GM23338 (cell line): ENCODE data around the gene HSPB3. TPM values are rescaled to one million over a fixed set of nuclear protein-coding genes. Genes with fewer than 3 reads are reported as not detected.

Experiments
- ATAC-seq: fragments of 200-7000 bp; cut with Tn5 transposase; 3 replicates; pipeline ENCODE4 v1.9.1; 2020
- DNase-seq: peaks from one replicate; pipeline ENCODE4 v3.0.0-alpha.2; 2015; ENCODE audit warnings: low spot score
- H2AFZ ChIP-seq: fragments of 200-600 bp; sonication (generic); 2 replicates; pipeline ENCODE4 v1.8.0; 2016; ENCODE audit warnings: antibody characterized with exemption, mild to moderate bottlenecking, moderate library complexity
- H3F3A ChIP-seq: fragments of 200-600 bp; sonication (generic); replicated peaks from 2 replicates; pipeline ENCODE4 v1.8.0; 2017; ENCODE audit warnings: antibody characterized with exemption, mixed run types, low read depth
- H3K27ac ChIP-seq: fragments of 200-600 bp; sonication (generic); 2 replicates; pipeline ENCODE4 v1.6.1; 2016; ENCODE audit warnings: low read depth
- H3K27me3 ChIP-seq: fragments of 200-600 bp; sonication (generic); 2 replicates; pipeline ENCODE4 v1.8.0; 2016; ENCODE audit warnings: mild to moderate bottlenecking, mixed run types, moderate library complexity; ENCODE audit not compliant: insufficient read depth
- H3K36me3 ChIP-seq: fragments of 200-600 bp; sonication (generic); 2 replicates; pipeline ENCODE4 v1.8.0; 2016; ENCODE audit warnings: mild to moderate bottlenecking; ENCODE audit not compliant: insufficient read depth
- H3K4me1 ChIP-seq: fragments of 200-600 bp; sonication (generic); 2 replicates; pipeline ENCODE4 v1.8.0; 2016; ENCODE audit warnings: mild to moderate bottlenecking, moderate library complexity; ENCODE audit not compliant: insufficient read depth
- H3K4me2 ChIP-seq: fragments of 200-600 bp; sonication (generic); 2 replicates; pipeline ENCODE4 v1.7.1; 2017; ENCODE audit warnings: mixed run types
- H3K4me3 ChIP-seq: fragments of 200-600 bp; sonication (generic); 2 replicates; pipeline ENCODE4 v1.6.1; 2016; ENCODE audit warnings: mixed run types
- H3K79me2 ChIP-seq: fragments of 200-600 bp; sonication (generic); replicated peaks from 2 replicates; pipeline ENCODE4 v1.8.0; 2017; ENCODE audit warnings: mild to moderate bottlenecking; ENCODE audit not compliant: insufficient read depth
- H3K9me2 ChIP-seq: fragments of 200-600 bp; sonication (generic); 2 replicates; pipeline ENCODE4 v1.8.0; 2017; ENCODE audit not compliant: insufficient read depth
- H4K20me1 ChIP-seq: fragments of 200-600 bp; sonication (generic); replicated peaks from 2 replicates; pipeline ENCODE4 v1.8.0; 2017; ENCODE audit warnings: mild to moderate bottlenecking; ENCODE audit not compliant: insufficient read depth
- H3K27ac Mint-ChIP-seq: 2 replicates; pipeline ENCODE4 v1.8.0; 2020; ENCODE audit warnings: inconsistent platforms, mild to moderate bottlenecking, moderate library complexity, mixed read lengths
- H3K27me3 Mint-ChIP-seq: 3 replicates; pipeline ENCODE4 v1.8.0; 2022; ENCODE audit warnings: low read depth, mild to moderate bottlenecking, moderate library complexity, mixed read lengths, inconsistent platforms; ENCODE audit not compliant: insufficient read depth, poor library complexity
- H3K36me3 Mint-ChIP-seq: 3 replicates; pipeline ENCODE4 v1.8.0; 2021; ENCODE audit warnings: low read depth, mild to moderate bottlenecking, inconsistent platforms, moderate library complexity, mixed read lengths
- H3K4me1 Mint-ChIP-seq: 3 replicates; pipeline ENCODE4 v1.8.0; 2020; ENCODE audit warnings: mild to moderate bottlenecking, inconsistent platforms, mixed read lengths
- H3K4me3 Mint-ChIP-seq: 3 replicates; pipeline ENCODE4 v1.8.0; 2021; ENCODE audit warnings: moderate library complexity, mild to moderate bottlenecking, inconsistent platforms, mixed read lengths
- H3K9me3 Mint-ChIP-seq: 3 replicates; pipeline ENCODE4 v1.8.0; 2020; ENCODE audit warnings: moderate library complexity, mild to moderate bottlenecking, inconsistent platforms, mixed read lengths
- CREB1 ChIP-seq: fragments of 250-450 bp; sonication (Bioruptor Pico); IDR thresholded peaks from 2 replicates; pipeline ENCODE4 v1.5.0; 2020; ENCODE audit warnings: low read depth, mild to moderate bottlenecking, moderate library complexity
- JUNB ChIP-seq: IDR thresholded peaks from one replicate; pipeline ENCODE4 v1.6.1; 2016; ENCODE audit warnings: antibody characterized with exemption; ENCODE audit not compliant: unreplicated experiment
- NANOG ChIP-seq: IDR thresholded peaks from 2 replicates; pipeline ENCODE4 v1.6.1; 2016; ENCODE audit warnings: antibody characterized with exemption, borderline replicate concordance
- POLR2AphosphoS5 ChIP-seq: IDR thresholded peaks from 2 replicates; pipeline ENCODE4 v1.6.1; 2016; ENCODE audit warnings: antibody characterized with exemption, low read depth
- STAT1 ChIP-seq: IDR thresholded peaks from one replicate; pipeline ENCODE4 v1.6.1; 2016; ENCODE audit warnings: antibody characterized with exemption; ENCODE audit not compliant: unreplicated experiment
- ZNF114 ChIP-seq: fragments of 250-450 bp; sonication (Bioruptor Pico); IDR thresholded peaks from 2 replicates; pipeline ENCODE4 v1.5.0; 2020; ENCODE audit warnings: mild to moderate bottlenecking, moderate library complexity
- ZNF331 ChIP-seq: fragments of 250-450 bp; sonication (Bioruptor Pico); IDR thresholded peaks from 2 replicates; pipeline ENCODE4 v1.5.0; 2020; ENCODE audit warnings: low read depth, mild to moderate bottlenecking, moderate library complexity
- polyA plus RNA-seq: library from polyadenylated mRNA; unstranded; fragments of >200 nt; fragmentation: Nextera tagmentation; extraction: Ambion mirVana; gene quantifications from 2 replicates; pipeline ENCODE4 v1.2.1, GENCODE V29; 2016
- total RNA-seq: library from RNA; depleted of rRNA; stranded (reverse); fragments of >200 nt; shearing (Covaris generic); gene quantifications from 2 replicates; pipeline ENCODE4 v1.2.3, GENCODE V29; 2014
- TF ChIP-seq, protein P1 (sequence below), 2 experiments: fragments of 200-600 bp in 1 of 2; sonication (generic) in 1 of 2; conservative IDR thresholded peaks; 2 replicates each; pipeline versions ENCODE4 v1.5.1 to v1.6.1; 2016 to 2017; ENCODE audit warnings: antibody characterized with exemption in 2 of 2, low read depth in 2 of 2, mild to moderate bottlenecking in 2 of 2, moderate library complexity in 1 of 2
- TF ChIP-seq, protein P2 (sequence below): IDR thresholded peaks from one replicate; pipeline ENCODE4 v1.6.1; 2018; ENCODE audit warnings: antibody characterized with exemption; ENCODE audit not compliant: unreplicated experiment
- TF ChIP-seq, protein P3 (sequence below): fragments of 250-450 bp; sonication (Bioruptor Pico); IDR thresholded peaks from 2 replicates; pipeline ENCODE4 v1.5.0; 2020; ENCODE audit warnings: mild to moderate bottlenecking, moderate library complexity
- TF ChIP-seq, protein P4 (sequence below): IDR thresholded peaks from 2 replicates; pipeline ENCODE4 v1.6.1; 2016; ENCODE audit warnings: antibody characterized with exemption

The HSPB3 gene
- total and polyA plus RNA-seq, 2 experiments from 2014 or later = not detected

DNA sequence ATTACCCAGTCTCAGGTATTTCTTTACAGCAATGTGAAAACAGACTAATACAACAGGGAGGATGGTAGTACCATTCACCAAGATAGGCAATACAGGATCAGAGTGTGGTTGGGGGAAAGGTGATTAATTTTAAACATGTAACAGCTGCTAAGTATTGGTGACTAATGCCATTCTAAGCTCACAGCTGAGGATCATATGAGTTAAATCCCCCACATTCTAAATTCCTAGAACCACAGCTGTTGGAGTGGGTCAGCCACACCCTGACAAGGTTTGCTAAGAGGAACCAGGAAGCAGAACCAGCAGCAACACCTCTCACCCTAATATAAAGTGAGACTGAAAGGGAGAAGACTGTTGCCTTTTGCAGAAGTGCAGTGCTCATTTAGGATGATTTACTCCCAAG, 24.8 kb downstream of the HSPB3 start (continued):
- TF ChIP-seq, protein P1, sequence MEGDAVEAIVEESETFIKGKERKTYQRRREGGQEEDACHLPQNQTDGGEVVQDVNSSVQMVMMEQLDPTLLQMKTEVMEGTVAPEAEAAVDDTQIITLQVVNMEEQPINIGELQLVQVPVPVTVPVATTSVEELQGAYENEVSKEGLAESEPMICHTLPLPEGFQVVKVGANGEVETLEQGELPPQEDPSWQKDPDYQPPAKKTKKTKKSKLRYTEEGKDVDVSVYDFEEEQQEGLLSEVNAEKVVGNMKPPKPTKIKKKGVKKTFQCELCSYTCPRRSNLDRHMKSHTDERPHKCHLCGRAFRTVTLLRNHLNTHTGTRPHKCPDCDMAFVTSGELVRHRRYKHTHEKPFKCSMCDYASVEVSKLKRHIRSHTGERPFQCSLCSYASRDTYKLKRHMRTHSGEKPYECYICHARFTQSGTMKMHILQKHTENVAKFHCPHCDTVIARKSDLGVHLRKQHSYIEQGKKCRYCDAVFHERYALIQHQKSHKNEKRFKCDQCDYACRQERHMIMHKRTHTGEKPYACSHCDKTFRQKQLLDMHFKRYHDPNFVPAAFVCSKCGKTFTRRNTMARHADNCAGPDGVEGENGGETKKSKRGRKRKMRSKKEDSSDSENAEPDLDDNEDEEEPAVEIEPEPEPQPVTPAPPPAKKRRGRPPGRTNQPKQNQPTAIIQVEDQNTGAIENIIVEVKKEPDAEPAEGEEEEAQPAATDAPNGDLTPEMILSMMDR (conservative IDR thresholded peaks at IDR 0.05; ENCODE audit: low read depth in 2 of 2) = no peak
- TF ChIP-seq STAT1 (no peak), CREB1 (CRISPR knock-in tag) (no peak)

DNA sequence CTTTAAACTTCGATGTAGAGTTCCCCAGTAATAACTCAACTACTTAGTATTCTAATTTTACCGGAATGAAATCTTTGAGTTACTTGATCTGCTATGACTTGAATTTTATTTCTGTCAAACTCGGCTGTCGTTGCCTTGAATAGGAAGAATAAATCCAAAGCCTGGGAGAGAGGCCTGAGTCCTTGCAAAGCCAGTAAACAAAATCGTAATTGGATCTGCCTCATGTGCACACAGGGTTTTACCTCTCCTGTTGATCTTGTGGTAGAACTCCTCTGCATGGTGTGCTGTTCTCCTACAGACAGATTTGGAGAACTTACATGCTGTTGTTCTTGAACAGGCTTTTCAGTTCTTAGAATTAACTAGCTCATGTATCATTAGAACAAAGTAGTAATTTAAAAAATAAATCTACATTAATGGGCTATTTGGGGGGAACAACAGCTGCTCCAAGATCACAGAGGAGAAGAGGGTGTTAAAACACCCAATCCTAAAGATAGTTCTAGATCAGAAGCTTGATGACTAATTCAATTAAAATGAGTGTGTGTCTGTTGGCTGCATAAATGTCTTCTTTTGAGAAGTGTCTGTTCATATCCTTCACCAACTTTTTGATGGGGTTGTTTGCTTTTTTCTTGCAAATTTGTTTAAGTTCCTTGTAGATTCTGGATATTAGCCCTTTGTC, 28.9 kb downstream of the HSPB3 start:
- Histone ChIP-seq H3K4me2 (no peak overlapping the region), H3K4me1 (no peaks in the 10 kb centered on the region), H2AFZ (0 out of 2 replicates have a peak overlapping the region, but pooled peaks have one; percentile 6), H4K20me1 (no peaks in the 10 kb centered on the region), H3K27ac (no peak overlapping the region), H3K27me3 (no peaks in the 10 kb centered on the region), H3K9me2 (no peaks in the 10 kb centered on the region), H3K4me3 (no peak overlapping the region), H3K36me3 (no peaks in the 10 kb centered on the region), H3F3A (no peaks in the 10 kb centered on the region), H3K79me2 (no peaks in the 10 kb centered on the region)
- DNase-seq = no peak
- H3K4me1 Mint-ChIP-seq = no peaks in the 10 kb centered on the region
- no peak for ATAC-seq
- peaks cover 3% of the 10 kb centered on the region; the same call in 1 of the 3 replicates for H3K9me3 Mint-ChIP-seq
- H3K4me3 Mint-ChIP-seq = no peak overlapping the region
- no peaks in the 10 kb centered on the region for H3K36me3 Mint-ChIP-seq
- H3K27me3 Mint-ChIP-seq = peaks cover 5% of the 10 kb centered on the region
- no peak overlapping the region for H3K27ac Mint-ChIP-seq
- TF ChIP-seq NANOG (no peak), POLR2AphosphoS5 (no peak), ZNF114 (CRISPR knock-in tag) (no peak), JUNB (no peak), CREB1 (CRISPR knock-in tag) (no peak), STAT1 (no peak), ZNF331 (CRISPR knock-in tag) (no peak)
- TF ChIP-seq, protein P2, sequence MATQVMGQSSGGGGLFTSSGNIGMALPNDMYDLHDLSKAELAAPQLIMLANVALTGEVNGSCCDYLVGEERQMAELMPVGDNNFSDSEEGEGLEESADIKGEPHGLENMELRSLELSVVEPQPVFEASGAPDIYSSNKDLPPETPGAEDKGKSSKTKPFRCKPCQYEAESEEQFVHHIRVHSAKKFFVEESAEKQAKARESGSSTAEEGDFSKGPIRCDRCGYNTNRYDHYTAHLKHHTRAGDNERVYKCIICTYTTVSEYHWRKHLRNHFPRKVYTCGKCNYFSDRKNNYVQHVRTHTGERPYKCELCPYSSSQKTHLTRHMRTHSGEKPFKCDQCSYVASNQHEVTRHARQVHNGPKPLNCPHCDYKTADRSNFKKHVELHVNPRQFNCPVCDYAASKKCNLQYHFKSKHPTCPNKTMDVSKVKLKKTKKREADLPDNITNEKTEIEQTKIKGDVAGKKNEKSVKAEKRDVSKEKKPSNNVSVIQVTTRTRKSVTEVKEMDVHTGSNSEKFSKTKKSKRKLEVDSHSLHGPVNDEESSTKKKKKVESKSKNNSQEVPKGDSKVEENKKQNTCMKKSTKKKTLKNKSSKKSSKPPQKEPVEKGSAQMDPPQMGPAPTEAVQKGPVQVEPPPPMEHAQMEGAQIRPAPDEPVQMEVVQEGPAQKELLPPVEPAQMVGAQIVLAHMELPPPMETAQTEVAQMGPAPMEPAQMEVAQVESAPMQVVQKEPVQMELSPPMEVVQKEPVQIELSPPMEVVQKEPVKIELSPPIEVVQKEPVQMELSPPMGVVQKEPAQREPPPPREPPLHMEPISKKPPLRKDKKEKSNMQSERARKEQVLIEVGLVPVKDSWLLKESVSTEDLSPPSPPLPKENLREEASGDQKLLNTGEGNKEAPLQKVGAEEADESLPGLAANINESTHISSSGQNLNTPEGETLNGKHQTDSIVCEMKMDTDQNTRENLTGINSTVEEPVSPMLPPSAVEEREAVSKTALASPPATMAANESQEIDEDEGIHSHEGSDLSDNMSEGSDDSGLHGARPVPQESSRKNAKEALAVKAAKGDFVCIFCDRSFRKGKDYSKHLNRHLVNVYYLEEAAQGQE = no peak
- TF ChIP-seq, protein P3, sequence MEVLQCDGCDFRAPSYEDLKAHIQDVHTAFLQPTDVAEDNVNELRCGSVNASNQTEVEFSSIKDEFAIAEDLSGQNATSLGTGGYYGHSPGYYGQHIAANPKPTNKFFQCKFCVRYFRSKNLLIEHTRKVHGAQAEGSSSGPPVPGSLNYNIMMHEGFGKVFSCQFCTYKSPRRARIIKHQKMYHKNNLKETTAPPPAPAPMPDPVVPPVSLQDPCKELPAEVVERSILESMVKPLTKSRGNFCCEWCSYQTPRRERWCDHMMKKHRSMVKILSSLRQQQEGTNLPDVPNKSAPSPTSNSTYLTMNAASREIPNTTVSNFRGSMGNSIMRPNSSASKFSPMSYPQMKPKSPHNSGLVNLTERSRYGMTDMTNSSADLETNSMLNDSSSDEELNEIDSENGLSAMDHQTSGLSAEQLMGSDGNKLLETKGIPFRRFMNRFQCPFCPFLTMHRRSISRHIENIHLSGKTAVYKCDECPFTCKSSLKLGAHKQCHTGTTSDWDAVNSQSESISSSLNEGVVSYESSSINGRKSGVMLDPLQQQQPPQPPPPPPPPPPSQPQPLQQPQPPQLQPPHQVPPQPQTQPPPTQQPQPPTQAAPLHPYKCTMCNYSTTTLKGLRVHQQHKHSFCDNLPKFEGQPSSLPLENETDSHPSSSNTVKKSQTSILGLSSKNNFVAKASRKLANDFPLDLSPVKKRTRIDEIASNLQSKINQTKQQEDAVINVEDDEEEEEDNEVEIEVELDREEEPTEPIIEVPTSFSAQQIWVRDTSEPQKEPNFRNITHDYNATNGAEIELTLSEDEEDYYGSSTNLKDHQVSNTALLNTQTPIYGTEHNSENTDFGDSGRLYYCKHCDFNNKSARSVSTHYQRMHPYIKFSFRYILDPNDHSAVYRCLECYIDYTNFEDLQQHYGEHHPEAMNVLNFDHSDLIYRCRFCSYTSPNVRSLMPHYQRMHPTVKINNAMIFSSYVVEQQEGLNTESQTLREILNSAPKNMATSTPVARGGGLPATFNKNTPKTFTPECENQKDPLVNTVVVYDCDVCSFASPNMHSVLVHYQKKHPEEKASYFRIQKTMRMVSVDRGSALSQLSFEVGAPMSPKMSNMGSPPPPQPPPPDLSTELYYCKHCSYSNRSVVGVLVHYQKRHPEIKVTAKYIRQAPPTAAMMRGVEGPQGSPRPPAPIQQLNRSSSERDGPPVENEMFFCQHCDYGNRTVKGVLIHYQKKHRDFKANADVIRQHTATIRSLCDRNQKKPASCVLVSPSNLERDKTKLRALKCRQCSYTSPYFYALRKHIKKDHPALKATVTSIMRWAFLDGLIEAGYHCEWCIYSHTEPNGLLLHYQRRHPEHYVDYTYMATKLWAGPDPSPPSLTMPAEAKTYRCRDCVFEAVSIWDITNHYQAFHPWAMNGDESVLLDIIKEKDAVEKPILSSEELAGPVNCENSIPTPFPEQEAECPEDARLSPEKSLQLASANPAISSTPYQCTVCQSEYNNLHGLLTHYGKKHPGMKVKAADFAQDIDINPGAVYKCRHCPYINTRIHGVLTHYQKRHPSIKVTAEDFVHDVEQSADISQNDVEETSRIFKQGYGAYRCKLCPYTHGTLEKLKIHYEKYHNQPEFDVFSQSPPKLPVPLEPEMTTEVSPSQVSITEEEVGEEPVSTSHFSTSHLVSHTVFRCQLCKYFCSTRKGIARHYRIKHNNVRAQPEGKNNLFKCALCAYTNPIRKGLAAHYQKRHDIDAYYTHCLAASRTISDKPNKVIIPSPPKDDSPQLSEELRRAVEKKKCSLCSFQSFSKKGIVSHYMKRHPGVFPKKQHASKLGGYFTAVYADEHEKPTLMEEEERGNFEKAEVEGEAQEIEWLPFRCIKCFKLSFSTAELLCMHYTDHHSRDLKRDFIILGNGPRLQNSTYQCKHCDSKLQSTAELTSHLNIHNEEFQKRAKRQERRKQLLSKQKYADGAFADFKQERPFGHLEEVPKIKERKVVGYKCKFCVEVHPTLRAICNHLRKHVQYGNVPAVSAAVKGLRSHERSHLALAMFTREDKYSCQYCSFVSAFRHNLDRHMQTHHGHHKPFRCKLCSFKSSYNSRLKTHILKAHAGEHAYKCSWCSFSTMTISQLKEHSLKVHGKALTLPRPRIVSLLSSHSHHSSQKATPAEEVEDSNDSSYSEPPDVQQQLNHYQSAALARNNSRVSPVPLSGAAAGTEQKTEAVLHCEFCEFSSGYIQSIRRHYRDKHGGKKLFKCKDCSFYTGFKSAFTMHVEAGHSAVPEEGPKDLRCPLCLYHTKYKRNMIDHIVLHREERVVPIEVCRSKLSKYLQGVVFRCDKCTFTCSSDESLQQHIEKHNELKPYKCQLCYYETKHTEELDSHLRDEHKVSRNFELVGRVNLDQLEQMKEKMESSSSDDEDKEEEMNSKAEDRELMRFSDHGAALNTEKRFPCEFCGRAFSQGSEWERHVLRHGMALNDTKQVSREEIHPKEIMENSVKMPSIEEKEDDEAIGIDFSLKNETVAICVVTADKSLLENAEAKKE = no peak
- TF ChIP-seq, protein P4, sequence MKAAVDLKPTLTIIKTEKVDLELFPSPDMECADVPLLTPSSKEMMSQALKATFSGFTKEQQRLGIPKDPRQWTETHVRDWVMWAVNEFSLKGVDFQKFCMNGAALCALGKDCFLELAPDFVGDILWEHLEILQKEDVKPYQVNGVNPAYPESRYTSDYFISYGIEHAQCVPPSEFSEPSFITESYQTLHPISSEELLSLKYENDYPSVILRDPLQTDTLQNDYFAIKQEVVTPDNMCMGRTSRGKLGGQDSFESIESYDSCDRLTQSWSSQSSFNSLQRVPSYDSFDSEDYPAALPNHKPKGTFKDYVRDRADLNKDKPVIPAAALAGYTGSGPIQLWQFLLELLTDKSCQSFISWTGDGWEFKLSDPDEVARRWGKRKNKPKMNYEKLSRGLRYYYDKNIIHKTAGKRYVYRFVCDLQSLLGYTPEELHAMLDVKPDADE = no peak
